ENCODE measurements around the gene GRHL1.
A peak's percentile ranks its signal among the peaks of the same experiment; 100 is the strongest.

Gene GRHL1

DNA sequence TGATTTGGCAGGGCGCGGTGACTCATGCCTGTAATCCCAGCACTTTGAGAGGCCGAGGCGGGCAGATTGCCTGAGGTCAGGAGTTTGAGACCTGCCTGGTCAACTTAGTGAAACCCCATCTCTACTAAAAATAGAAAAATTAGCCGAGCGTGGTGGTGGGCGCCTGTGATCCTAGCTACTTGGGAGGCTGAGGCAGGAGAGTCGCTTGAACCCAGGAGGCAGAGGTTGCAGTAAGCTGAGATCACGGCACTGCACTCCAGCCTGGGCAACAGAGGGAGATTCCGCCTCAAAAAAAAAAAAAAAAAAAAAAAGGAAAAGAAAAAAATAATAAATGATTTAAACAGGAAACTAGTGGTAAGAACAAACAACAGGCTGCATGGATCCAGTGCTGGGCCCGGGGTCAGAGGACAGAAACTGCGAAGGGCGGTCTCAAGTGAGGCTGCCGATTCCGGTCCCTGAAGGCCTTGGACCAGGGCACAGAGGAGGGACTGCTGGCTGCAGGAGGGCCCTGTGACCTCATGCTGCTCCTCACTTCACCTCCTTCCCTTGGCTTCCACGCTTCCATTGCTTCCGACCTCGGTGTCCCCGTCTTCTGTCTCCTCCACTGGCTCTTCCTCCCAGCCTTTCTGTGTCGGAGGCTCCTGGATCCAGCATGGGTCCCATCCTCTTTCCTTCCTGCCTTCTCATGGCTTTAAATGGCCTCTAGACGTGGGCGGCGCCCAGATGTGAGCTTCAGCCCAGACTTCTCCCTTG lies 2.1 kb upstream of the GRHL1 start:
- DNase-seq, result no peak

DNA sequence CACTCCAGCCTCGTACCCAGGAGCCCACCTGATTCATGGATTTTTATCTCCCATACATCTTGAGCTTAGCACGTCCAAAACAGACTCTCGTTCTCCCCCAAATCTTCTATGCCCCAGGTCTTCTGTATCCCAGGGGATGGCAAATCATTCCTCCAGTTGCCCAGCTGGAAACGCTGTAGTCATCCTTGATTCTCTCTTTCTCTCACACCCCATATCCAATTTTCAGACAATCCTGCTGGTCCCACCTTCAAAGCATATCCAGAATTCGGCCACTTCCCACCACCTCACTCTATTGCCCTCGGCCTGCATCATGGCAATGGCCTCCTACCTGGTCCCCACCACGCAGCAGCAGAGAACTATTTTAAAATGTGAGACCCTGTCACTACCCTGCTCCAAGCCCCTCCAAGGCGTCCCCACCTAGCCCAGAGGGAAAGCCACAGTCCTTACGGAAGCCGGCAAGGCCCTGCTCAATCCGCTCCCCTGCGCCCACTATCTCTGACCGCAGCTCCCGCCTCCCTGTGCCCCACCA lies 1.4 kb upstream of the GRHL1 start:
- DNase-seq, result no peak

DNA sequence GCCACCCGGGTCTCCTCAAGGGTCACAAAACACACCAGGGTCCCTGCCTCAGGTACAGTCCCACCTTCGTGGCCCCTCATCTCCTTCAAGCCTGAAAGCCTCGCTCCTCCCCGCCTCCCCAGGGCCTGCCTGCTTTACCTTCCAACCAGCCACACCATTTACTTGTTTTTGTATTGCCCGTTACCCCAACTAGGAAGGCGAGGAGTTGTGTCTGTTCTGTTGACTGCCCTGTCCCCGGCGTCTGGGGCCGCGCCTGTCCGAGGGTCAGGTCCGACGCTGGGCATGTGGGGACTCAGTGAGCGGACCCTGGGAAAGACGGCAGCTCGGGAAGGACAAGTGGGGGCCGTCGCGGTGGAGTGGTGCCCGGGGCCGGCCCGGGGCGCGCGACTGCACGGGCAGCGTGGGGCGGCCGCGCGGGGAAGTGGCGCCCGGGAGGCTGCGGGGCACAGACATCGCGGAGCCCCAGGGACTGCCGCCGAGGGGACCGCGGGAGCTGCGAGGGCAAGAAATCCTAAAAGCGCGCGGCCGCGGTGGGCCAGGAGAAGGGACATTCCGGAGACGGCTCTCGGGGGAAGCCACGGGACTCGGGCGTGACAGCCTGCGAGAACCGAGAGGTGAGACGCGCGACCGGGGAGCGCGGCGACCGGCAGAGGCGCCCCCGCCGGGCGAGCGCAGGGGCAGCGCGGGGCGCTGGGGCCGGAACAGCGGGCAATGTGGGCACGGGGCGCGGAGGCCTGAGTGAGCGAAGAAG lies 797 bp upstream of the GRHL1 start:
- peak; percentile 62 for DNase-seq

DNA sequence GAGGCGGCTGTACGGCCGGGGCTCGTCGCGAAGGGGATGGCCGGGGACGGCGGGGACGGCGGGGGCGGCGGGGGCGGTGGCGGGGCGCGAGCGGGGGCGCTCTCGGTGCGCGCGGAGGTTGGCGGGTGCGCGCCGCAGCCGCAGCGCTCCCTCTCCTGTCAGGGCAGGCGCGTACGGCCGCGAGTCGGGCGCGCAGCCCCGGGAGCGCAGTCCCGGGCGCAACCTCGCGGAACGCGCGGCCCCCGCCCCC lies 296 bp upstream of the GRHL1 start:
- no peak for DNase-seq

DNA sequence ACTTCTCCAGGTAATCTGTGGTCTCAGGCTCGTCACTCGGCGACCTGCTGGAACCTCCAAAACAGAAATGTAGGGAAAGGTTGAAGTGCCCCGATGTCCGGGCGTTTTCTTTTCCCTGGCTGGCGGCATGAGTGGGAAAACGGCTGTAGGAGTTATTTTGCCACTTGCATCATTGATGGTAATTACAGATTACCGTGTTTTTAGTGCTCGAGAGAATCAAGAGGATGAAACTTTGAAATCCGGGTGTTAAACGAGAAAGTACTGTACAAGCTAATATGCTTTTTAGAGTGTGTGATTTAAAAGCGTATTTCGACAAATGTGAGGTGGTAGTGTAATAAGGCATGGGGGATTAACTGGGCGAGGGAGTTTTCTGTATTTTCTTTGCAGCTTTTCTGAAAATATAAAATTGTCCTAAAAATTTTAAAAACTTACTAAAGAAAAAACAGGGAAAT lies 819 bp downstream of the GRHL1 start:
- DNase-seq, result no peak

DNA sequence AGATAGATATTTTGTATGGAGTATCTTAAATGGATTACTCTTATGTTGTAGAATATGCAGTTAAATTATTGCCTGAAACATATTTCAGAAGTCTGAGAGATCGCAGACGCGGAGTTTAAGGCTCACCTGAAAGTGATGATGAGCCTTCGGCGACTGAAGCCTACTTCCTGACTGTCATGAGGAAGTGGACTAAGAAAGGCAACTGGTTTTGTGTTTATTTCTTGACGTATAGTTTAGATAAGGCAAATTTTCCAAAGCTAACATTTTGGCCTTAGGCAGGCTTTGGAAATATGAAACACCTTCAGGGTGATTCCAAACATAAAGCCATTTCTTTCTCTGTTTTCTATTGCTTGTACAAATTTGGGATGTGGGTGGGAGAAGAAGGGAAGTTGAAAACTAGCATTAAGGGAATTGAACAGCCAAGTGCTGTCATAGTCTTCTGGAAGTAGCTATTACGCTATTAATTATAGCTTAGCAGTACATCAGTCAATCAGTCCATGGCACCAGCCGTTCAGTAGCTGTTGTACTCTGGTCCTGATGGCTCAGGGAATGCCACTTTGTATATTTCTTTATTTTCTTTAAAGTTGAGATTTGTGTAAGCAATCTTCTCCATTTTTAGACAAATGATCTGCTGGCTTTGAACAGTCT lies 1.5 kb downstream of the GRHL1 start:
- DNase-seq, result no peak

DNA sequence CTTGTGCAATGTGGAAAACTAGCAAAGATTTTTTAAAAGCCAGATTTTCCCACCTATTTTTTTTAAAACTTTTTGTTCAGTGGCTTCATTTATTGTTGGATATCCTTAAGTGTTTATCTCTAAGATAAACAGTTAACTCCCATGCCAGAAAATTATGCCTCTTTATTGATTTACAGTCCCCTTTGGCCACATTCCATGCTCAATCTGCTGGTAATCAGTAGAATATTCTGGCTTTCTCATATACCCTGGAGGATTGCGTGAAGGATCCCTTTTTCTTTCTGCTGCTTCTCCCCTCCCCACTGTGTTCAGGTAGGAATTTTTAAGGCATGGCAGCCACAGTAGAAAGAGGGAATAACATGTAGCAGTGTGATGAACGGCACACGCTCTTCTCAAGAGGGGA lies 2.6 kb downstream of the GRHL1 start:
- DNase-seq, result no peak

DNA sequence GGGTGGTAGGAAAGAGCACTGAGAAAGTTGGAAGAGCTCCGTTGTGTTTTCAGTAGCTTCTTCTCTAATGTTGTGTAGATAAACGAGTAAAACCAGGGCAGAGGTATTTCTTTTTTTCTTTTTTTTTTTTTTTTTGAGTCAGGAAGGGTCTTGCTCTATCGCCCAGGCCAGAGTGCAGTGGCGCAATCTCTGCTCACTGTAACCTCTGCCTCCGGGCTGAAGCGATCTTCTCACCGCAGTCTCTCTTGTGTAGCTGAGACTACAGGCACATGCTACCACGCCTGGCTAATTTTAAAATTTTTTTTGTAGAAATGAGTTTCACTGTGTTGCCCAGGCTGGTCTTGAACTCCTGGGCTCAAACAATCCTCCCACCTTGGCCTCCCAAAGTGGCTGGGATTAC lies 6.6 kb downstream of the GRHL1 start:
- no peak for DNase-seq

DNA sequence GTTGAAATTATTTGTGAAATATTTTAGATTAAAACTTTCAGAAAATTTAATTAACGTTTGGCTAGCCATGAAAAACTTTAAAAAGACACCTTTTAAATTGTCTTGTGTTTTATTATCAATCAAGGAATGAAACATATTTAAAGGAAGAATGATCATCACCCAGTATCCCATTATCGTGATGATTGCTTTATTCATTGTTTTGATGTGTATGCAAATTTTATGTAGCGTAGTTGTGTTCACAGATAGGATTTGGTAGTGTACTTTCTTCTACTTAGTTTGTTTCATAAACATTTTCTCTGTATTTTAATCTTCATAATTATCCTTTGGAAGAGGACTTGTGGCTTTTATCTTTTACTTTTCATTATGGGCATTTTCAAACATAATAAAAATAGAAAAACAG lies 7.8 kb downstream of the GRHL1 start:
- DNase-seq, result no peak

DNA sequence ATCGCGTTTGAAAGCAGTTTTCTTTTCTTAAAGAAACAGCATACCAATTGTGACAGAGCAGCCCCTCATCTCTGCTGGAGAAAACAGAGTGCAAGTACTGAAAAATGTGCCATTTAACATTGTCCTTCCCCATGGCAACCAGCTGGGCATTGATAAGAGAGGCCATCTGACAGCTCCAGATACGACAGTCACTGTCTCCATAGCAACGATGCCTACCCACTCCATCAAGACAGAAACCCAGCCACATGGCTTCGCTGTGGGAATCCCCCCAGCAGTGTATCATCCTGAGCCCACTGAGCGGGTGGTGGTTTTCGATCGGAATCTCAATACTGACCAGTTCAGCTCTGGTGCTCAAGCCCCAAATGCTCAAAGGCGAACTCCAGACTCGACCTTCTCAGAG lies 9.5 kb downstream of the GRHL1 start:
- DNase-seq, result peak; percentile 82

DNA sequence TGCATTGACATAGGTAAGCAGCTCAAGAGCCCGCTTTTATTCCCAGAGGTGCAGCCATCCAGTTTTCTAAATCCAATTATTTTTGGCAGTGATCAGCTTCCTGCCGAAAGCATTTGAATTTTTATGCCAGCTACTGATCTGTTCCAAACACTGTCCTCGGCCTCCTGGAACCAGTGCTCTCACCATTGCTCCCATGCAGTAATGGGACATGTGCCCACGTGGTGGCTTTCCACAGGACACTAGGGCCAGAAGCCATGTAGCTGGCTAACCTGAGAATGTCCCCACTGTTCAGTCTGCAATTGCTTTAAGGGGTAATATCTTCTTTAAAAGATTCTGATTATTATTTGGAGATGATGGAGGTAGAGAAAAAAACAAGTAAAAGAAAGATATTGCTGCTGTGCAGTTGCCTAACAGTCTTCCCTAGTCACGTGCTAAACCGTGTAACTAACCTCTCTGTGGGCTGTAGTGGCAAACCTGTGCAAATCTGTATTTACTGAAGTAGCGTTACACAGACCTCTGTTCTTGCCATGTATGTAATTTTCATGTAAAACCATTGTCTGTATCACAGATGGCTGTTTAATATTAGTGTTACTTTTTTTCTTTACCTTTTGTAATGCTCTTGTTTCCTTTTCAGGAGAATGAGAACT lies 13.0 kb downstream of the GRHL1 start:
- DNase-seq, result no peak

DNA sequence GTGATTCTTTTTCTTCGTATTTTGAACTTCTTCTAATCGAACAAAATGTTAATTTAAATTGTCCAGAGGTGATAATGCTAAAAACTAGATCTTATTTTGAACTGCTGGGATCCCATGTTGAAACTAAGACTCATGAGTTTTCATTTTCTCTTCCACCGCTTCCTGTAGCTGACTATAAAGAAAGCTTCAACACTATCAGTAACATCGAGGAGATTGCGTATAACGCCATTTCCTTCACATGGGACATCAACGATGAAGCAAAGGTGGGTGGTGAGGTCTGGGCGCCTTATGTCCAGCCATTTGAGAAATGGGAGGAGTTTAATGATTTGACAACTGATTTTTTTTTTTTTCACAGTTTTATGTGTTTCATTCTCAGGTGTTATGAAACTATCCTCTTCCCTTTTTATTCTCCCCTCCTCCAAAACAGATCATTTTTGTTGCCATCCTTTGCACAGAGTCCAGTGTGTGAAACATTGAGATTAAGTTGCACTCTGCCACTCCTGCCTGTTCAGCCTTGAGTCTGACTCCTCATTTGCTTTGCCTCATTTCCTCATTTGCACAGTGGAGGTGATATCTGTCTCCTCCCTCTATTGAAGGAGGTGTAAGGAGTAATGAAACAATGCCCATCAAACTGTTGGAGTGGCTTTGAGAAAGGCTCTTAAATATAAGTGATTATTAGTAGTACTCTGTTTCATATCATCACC lies 13.8 kb downstream of the GRHL1 start:
- DNase-seq, result peak; percentile 22

DNA sequence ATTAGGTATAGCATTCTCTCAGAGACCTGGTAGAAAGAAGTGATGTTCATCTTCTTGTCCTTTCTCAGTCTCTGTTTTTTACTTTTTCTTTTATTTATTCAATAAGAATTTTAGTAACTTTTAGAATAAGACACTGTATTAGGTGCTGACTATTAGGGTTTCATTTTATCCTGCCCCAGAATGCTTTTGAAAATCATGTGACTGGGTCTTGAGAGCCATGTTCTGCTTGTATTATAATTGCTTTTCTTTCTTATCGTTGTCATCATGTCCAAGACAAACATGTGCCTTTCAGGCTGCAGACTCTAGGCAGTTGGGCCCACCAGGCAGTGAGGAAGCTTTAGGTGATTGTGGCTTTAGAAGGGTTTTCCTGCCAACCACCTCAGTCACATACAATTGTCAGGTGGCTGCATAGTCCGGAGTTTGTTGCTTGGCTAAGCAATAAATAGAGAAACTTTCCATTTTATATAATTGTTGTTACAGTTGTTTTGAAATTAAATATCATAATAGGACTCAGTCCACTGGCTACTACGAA lies 15.1 kb downstream of the GRHL1 start:
- no peak for DNase-seq

DNA sequence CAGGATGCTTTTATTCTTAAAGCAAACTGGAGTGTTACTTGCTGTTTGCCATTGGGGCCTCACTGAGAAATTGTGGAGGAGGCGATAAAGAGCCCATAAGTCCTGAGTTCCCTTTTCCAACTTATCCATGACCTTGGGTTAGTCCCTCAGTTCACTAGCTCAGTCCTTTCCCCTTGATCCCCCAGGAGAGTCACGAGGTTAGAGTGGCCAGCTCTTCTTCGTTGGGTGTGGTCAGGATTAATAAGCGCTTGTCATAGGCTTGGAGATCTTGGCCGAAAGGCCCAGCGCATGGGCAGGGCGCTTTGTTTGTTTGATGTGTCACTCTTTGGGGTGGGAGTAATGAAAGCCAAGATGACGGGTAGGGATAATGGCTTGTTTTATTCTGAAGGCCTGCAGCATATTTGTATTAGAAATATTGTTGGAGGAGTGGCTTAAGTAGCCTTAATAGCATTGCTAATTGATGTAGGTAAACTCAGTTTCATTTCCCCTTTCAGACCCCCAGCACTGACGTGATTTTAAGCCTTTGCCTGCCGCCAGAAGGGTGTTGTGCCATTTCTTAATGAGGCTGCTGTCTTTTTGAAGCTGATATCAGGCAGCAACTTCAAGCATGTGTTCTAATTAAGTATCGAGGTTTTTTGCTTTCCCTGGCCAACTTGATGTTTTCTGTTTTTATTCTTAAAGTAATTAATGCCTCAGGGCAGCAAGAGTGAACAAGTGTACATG lies 15.7 kb downstream of the GRHL1 start:
- DNase-seq, result no peak

DNA sequence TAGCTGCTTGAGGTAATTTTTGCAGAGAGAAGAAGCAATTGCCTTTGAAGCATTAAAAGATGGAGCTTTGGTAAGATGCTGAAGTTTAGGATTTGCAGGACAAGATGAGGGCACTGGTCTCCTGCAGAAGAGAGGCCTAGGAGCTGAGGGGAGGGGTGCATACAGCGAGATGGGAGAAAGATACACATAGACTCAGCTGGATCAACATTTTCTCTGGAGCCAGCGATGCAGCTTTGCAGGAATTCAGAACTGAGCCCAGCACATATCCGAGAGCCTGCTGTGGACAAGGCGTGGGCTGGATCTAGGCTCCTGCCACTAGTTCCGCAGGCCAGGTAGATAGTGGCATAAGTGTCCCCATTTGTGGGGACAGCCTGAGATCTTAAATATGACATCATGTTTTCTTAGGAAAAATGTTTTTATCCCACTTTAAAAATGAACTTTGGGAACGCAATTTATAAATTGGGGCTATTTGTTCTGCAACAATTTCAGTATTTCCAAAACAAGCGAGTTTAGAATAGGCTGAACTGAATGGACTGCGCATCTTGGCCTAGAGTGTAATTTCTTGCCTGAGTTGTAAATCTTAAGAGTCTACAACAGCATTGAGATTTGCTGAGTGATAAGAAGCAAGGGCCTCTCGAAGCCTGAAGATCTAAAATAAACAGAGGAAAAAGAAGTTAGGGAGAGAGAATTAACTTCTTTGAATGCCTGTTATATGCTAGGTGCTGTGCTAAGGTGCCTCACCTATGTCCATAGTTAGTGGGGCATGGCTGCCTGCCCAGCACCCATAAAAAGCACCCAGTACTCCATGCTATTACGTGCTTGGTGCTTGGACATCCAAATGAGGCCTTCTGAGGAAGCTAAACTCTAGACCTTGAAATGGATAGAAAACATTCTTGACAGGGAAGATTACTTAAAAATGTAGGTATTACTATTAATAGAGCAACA lies 17.3 kb downstream of the GRHL1 start:
- no peak for DNase-seq

DNA sequence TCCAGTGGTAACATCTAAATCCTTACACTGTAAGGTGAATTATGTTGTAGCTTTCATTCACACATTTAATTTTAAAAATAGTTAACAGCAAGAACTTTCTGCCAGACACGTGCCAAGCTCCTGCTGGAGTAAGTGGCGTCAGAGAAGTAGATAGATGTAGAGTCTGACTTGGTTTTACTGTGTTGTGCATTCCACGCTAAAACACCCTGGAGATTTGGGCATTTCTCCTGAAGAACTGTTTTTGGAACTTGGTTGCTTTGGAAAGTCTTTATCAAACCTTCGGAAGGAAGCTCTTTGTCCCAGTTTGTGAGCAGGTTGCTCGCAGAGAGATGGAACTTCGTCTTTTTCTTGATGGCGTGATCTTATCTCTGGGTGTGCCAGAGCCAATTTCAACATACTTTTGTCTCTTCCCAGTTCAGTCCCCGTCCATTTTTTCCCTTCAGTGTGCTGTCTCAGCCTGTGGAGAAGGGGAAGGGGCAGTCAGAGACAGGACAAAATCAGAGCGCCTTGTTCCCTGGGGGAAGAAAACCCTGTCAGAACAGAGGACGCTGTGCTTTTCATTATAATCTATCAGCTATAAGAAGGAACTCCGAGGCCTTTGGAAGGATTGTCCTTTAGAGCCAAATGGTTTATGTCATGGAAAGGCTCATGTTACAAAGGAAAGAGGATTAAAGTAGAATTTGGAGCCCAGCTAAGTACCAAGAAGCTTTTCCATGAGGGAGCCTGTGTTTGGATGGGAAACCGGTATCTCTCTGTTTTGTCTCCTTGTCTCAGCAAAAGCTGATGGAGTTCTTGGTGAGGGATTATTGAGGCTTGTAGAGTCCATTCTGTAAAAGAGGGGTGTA lies 18.9 kb downstream of the GRHL1 start:
- DNase-seq, result no peak

DNA sequence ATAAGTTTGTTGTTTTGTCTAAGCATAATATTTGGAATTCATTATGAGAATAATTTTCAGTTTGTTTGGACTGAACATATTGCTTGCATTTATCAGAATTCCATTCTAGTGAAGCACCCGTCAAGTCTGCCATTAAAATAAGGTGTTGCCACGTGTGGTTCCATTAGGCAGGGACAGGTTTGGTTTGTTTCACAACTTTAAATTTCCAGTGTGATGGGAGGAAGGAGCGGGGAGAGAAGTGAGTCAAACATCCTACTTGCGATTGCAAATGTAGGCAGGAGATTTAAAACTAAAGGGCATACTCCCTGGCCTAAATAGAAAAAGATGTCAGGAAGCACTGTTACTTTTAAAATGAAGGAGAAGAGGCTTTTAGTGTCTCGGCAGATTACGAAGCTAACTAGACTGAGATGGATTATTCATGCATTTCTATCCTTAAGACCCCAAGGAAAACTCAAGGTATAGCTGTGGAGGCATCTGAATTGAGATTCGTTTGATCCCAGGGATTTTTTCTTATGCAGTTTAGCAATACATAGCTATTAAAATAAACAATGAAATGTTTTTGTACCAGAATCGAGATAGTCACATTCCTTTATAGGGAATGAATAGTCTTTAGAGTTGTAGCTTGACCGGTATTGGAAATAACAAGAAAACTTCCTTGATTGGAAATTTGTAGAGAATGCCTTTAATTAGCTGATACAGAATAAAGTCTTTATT lies 19.8 kb downstream of the GRHL1 start:
- no peak for DNase-seq

DNA sequence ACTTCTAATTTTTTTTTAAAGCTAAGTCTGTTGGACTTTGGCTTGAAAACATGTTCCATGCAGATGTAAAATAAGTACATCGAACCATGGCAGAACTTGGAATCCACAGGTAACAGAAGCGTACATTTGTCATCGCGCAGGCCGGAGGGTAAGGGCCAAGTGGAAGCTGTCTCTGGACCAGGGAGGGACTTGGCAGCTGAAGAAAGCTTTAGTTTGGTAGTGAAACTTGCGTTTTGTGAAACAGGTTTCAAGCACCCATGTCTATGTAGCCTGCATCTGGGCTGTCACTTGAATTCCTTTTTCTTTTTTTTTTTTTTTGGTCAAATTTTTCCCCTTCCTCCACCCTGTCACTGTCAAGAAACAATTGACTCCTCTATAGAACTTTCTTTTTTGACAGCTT lies 20.4 kb downstream of the GRHL1 start:
- no peak for DNase-seq

Measured in hematopoietic multipotent progenitor cell treated with erythropoietin and hydrocortisone succinate and interleukin-3 and kit ligand, for 4 days (in vitro differentiated cells).